Measurements from ENCODE around the gene MACROD2. TPM values are rescaled to one million over a fixed set of nuclear protein-coding genes. Genes with fewer than 3 reads are reported as not detected.

The MACROD2 gene
- total RNA-seq, 4 donors from 2014 or later: 1.8 to 4.8 (median 2.9) TPM

- Histone ChIP-seq H3K4me1 (peaks cover 0 to 10% (median 0%) of the 10 kb centered on the region in 3 donors), H3K36me3 (no peaks in the 10 kb centered on the region), H3K27ac (no peak overlapping the region), H3K9me3 (no peaks in the 10 kb centered on the region), H3K4me3 (no peak overlapping the region), H3K27me3 (no peaks in the 10 kb centered on the region)
- 80 to 87% methylated on average over 6 of the region's 6 CpGs for WGBS, 2 donors
- no peak for DNase-seq
- intact Hi-C loops (cut with DNase I): no loop called here
- TF ChIP-seq CTCF (IDR thresholded peaks at IDR 0.05) (no peak), POLR2A (IDR thresholded peaks at IDR 0.05) (no peak)
Observed at GRCh38 chr20:14913896-14914620, 918.7 kb downstream of the MACROD2 start.

- no peak for DNase-seq
- Histone ChIP-seq H3K36me3 (no peaks in the 10 kb centered on the region), H3K27ac (no peak overlapping the region), H3K9me3 (no peaks in the 10 kb centered on the region), H3K4me1 (peaks cover 0 to 15% (median 0%) of the 10 kb centered on the region in 3 donors), H3K4me3 (no peak overlapping the region), H3K27me3 (no peaks in the 10 kb centered on the region)
- TF ChIP-seq POLR2A (IDR thresholded peaks at IDR 0.05) (no peak), CTCF (IDR thresholded peaks at IDR 0.05) (no peak)
- intact Hi-C loops (cut with DNase I): no loop called here
- WGBS, 2 donors: 50 to 66% methylated on average over 2 of the region's 2 CpGs
Observed at GRCh38 chr20:14914633-14915032, 919.3 kb downstream of the MACROD2 start.

- H3K4me3 ChIP-seq: no peak overlapping the region
- no peak for DNase-seq
- no peak overlapping the region for H3K27ac ChIP-seq
Observed at GRCh38 chr20:14915356-14915755, 920.0 kb downstream of the MACROD2 start.

GRCh38 chr20:14916360-14916920 is 921.1 kb downstream of the MACROD2 start:
- Histone ChIP-seq H3K27ac (no peak overlapping the region), H3K36me3 (no peaks in the 10 kb centered on the region), H3K27me3 (no peaks in the 10 kb centered on the region), H3K9me3 (no peaks in the 10 kb centered on the region), H3K4me3 (no peak overlapping the region), H3K4me1 (peaks cover 0 to 25% (median under 1%) of the 10 kb centered on the region in 3 donors)
- no peak for DNase-seq
- TF ChIP-seq CTCF (IDR thresholded peaks at IDR 0.05) (no peak), POLR2A (IDR thresholded peaks at IDR 0.05) (no peak)
- 88 to 89% methylated on average over 4 of the region's 4 CpGs for WGBS, 2 donors
- intact Hi-C loops (cut with DNase I): no loop called here

More at GRCh38 chr20:14915356-14915755, 920.0 kb downstream of the MACROD2 start:
- Histone ChIP-seq H3K4me1 (peaks cover 0 to 23% (median 0%) of the 10 kb centered on the region in 3 donors), H3K27me3 (no peaks in the 10 kb centered on the region), H3K9me3 (no peaks in the 10 kb centered on the region), H3K36me3 (no peaks in the 10 kb centered on the region)
- TF ChIP-seq POLR2A (IDR thresholded peaks at IDR 0.05) (no peak), CTCF (IDR thresholded peaks at IDR 0.05) (no peak)
- intact Hi-C loops (cut with DNase I): no loop called here
- WGBS, 2 donors: 34 to 42% methylated on average over 8 of the region's 8 CpGs

- intact Hi-C loops (cut with DNase I): no loop called here
- no peaks in the 10 kb centered on the region for H3K9me3 ChIP-seq
- H3K27ac ChIP-seq: no peak overlapping the region
Observed at GRCh38 chr20:14918281-14918680, 923.0 kb downstream of the MACROD2 start.

More at GRCh38 chr20:14918281-14918680, 923.0 kb downstream of the MACROD2 start:
- Histone ChIP-seq H3K27me3 (no peaks in the 10 kb centered on the region), H3K36me3 (no peaks in the 10 kb centered on the region), H3K4me1 (peaks cover 0 to 34% (median 5%) of the 10 kb centered on the region in 3 donors), H3K4me3 (no peak overlapping the region)
- no peak for DNase-seq
- WGBS, 2 donors: 96 to 100% methylated on average over 1 of the region's 1 CpG
- TF ChIP-seq CTCF (IDR thresholded peaks at IDR 0.05): no peak
- no peak for TF ChIP-seq POLR2A (IDR thresholded peaks at IDR 0.05)
